ENCODE measurements around the gene KIAA1614.

GRCh38 chr1:180952657-180953013 is 39.9 kb downstream of the KIAA1614 start:
- TF ChIP-seq CTCF (IDR thresholded peaks at IDR 0.05; ENCODE audit: low read depth, low read length) (no peak), EZH2phosphoT487 (IDR thresholded peaks at IDR 0.05; ENCODE audit: low read depth) (no peak)
